Activated naive CD4-positive, alpha-beta T cell treated with anti-CD3 and anti-CD28 coated beads, Interleukin-2, amount 50 U/mL, for 16 hours (primary cell): ENCODE measurements around the gene TTC22.

ENCODE experiments used
- DNase-seq: peaks from one replicate; pipeline ENCODE4 v3.0.0-alpha.2; 2020

Gene TTC22

GRCh38 chr1:54833121-54833520, 32.0 kb upstream of the TTC22 start:
- no peak for DNase-seq

DNA sequence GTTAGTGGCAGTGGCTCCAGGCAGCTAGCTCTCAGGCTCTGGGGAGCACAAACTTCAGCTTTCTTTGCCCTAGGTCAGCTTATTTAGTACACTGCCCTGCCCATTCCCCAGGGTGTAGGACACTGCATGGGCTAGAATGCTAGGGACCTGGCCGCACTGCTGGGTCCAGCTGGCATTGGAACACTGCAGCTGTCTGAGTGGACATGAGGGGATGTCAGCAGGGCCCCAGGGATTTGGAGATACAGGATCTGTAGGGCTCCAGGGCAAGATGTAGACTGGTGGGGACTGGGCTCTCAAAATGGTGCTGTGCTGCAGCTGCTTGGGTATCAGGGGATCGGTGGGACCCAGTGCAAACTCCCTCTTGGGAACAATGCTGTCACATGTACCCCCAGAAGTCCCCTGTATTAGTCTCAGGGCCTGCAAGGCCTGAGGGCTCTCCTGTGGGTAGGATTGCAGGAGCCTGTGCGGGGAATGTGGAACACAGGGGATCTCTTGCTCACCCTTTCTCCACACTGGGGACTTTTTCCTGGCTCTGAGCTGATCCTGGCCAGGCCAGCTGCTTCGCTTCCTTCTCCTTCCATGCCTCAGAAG, 25.2 kb upstream of the TTC22 start:
- no peak for DNase-seq

- DNase-seq: no peak
Measured at GRCh38 chr1:54825696-54826095, 24.6 kb upstream of the TTC22 start.

- DNase-seq: no peak
Measured at GRCh38 chr1:54823670-54824069, 22.5 kb upstream of the TTC22 start.

DNA sequence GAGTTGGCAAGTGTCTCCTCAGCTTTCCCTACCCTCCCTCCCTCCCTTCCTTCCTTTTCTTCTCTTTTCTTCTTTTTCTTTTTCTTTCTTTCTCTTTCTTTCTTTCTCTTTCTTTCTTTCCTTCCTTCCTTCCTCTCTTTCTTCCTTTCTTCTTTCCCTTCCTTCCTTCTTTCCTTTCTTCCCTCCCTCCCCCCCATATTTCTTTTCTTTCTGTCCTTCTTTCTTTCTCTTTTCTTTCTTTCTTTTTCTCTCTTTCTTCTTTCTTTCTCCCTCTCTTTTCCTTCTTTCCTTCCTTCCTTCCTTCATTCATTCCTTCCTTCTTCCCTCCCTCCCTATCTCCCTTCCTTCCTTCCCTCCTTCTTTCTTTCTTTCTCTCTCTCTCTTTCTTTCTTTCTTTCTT, 18.6 kb upstream of the TTC22 start:
- no peak for DNase-seq

GRCh38 chr1:54819195-54819536, 18.0 kb upstream of the TTC22 start:
- DNase-seq: no peak

- no peak for DNase-seq
Measured at GRCh38 chr1:54818461-54819194, 17.5 kb upstream of the TTC22 start.

DNA sequence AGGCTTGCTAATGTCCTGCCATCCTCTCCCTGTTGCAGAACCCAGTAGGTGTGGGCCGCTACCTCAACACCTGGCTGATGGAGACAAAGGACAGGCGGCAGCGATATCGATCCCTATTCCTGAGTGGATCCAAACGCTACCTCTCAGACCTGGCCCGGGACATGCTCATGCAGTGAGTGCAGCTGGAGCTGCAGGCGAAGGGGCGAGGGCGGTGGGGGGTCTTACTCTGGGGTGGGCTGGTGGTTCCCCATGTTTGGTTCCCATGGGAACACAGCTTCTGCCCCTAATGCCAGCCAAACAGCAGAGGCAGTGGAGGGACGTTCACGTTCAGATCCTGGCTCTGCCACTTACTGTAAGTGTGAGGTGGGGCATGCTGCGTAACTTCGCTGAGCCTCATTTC, 15.8 kb upstream of the TTC22 start:
- no peak for DNase-seq

- no peak for DNase-seq
Measured at GRCh38 chr1:54816130-54816529, 15.0 kb upstream of the TTC22 start.

GRCh38 chr1:54815086-54815876, 14.2 kb upstream of the TTC22 start:
- no peak for DNase-seq

GRCh38 chr1:54814571-54814970, 13.4 kb upstream of the TTC22 start:
- DNase-seq: no peak

GRCh38 chr1:54814126-54814498, 13.0 kb upstream of the TTC22 start:
- DNase-seq: no peak

DNA sequence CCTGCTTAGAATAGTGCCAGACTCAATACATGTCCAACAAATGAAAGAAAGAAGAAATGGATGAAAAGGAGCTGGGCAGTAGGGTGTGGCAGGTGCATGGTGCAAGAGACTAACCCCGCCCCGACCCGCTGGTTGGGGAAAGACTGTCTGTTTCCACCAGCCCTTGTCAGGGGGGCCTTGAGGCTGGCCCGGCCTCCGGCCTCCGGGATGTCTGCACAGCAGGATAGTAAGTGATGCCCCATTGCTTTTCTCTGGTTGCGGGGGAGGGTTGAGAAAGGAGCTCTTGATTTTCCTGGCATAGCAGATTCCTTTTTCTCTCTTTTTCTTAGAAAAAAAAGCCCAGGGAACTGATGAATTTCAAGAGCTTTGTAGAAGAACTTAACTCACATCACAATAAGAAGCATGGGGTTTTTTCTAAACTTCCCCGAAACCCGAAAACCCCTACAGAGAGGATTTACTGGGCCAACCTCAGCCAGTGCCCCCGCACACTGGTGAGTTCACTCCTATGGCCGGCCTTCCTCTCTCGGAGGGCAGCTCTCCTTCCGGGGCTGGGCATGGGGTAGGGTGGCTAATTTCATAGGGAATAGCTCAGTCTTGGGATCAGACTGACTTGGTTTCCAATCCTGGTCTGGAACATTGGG, 12.5 kb upstream of the TTC22 start:
- no peak for DNase-seq

DNA sequence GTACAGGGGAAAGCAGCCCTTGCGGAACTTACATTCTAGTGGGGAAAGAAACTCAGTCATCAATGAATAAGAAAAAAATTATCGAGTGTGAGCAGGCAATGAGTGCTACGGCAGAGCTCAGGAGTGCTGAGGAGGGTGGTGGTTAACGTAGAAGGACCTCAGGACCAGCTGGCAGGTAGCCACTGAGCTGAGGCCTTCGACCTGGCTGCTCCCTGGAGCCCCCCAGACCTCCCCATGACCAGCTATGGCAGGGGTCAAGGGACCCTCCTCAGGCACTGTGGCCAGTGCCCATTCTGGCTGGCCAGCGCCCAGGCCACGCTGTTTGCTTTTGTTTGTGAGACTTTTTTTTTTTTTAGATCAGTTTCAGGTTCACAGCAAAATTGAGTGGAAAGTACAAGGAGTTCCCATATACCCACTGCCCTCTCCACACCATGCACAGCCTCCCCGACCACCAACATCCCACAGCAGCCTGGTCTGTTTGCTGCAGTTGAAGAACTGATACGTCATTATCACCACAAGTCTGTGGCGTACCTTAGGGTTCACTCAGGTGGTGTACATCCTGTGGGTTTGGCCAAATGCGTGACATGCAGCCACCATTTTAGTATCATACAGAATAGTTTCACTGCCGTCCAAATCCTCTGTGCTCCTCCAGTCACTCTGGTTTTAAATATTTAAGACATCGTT, 11.8 kb upstream of the TTC22 start:
- no peak for DNase-seq

DNA sequence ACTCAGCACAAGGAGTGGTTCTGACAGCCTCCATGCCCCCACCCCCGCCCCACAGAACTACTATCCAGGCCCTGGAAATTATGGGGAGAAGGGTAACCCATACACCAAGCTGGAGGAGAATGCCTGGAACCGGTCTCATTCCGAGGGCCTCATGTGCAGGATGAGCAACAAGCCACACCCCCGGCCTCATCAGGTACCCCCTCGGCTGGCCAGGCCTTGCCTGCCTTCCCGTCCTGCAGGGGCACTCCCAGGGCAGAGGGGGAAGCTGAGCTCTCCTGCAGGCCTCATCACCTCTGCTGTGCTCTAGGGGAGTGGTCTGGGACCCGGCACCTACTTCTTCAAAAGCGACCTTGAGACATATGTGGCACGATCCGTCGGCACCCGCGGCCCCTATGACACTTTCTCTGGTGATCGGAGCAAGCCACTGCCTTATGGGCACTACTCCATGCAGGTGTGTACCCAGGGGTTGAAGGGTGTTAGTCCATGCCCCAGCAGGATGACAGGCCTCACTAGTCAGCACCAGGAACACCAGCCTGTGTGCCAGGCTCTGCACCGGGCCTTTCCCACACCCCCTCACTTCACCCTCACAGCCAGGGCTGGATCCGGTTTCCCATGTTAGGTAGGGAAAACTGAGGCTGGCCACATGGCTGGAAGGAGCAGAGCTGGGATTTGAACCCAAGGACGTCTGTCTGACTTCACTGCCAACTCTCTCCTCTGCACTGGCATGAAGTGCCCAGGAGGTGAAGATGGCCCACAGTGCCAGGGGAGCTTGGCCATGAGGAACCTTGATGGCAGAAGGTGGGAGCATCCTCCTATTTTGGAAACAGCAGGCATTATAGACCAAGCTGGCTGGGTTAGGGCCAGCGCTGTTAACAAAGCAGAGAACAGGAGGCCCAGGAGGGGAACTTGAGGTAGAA, 10.9 kb upstream of the TTC22 start:
- DNase-seq: no peak

DNA sequence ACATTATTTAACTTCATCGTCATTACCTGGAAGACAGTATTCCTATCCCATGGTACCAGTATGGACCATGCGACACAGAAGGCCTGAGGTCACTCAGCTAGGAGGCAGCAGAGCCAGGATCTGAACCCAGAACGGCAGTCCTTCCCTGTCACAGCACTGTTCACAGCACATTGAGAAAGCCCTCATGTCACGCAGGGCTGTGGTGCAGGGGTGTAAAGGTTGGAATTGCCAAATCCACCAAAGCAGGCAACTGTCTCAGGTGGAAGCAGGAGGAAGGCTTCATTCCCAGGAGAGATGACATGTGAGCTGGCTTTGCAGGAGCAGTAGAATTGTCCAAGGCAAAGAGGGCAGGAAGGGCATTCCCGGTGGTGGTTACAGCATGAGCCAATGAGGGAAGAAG, 9.9 kb upstream of the TTC22 start:
- DNase-seq: no peak

DNA sequence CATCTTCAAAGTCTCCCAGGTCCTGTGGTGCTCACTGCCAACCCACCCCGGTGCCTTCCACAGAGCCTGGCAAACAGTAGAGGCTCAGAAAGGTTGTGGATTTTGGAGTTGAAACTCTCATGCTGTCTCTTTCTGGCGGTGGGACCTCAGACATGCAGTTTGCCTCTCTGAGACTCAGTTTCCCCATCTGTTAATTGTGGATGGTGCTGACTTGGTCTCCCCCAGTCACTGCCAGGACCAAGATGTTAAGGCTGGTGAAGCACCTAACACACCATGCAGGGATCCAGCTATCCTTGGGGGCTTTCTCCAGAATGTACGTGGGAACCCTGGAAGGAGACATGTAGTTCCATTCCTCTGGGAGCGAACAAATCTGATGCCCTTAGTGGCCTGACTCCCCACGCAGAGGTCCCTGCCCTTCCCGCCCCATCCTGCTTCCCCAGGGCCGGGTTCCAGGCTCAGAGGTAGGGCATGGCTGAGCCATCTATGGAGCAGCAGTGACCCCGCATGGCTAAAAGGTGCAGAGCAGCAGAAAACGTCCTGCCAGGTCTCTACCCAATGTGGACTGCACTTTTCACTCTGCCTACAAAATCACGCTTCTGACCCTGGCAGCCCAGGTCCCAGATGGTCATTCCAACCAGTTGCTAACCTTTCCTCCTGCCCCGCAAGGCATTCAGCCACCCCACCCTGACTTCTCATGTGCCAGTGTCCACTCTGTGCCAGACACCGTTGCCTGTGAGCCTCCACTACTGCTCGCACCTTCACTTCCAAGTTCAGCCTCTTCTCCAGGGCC, 9.2 kb upstream of the TTC22 start:
- DNase-seq: peak; percentile 73

DNA sequence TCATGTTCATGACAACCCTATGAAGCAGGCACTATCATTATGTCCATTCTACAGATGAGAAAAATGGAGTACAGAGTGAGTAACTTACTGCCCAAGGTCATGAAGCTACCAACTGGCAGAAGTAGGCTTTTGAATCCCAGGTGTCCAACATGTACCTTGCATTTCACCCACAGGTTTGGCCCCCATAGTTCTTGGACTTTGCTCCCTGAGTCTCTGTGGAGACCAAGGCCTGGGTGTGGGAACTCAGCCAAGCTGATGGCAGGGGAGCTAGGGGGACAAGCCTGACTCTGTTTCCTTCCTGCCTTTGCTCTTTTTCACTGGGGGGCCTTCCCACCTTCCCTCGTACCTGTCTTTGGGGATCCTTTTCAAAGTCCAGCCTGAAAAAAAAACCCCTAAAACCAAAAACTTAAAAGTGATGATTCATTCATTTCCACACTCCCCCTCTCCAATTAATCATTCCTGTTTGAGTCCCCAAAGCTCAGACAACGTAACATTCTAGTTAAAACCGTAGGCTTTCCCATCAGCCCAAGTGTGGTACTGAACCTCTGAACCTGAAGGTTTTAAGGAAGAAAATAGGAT, 8.5 kb upstream of the TTC22 start:
- DNase-seq: no peak

DNA sequence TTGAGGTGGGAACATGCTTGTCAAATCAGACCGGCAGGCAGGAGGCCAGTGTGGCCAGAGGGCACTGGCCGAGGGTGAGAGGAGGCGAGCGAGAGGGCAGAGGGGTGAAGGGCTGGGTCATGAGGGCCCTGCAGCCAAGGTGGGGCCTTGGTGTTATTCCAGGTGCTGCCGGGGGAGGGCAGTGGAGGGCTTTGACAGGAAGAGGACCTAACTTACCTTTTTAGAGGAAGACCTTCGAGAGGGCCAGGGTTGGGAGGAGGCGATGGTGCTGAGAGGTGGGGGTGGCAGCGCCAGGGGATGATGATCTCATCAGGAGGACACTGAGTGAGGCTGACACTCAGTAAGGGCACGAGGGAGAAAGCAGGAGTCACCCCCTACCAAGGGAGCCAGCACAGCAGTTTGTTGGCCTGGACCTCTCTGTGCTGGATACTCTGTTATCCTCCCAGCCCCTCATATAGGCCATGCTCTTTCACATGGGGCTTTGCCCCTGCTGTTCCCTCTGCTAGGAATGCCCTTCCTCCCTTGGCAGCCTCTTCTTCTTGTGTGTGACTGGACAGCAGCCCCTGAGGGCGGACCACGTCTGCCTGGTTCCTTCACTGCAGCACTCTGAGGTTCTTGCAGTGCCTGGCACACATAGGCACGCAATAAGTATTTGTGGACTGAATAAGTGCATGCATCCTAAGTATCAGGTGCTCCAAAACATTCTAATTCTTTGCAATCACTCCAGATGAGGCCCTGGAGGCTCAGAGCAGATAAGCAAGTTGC, 7.5 kb upstream of the TTC22 start:
- no peak for DNase-seq

DNA sequence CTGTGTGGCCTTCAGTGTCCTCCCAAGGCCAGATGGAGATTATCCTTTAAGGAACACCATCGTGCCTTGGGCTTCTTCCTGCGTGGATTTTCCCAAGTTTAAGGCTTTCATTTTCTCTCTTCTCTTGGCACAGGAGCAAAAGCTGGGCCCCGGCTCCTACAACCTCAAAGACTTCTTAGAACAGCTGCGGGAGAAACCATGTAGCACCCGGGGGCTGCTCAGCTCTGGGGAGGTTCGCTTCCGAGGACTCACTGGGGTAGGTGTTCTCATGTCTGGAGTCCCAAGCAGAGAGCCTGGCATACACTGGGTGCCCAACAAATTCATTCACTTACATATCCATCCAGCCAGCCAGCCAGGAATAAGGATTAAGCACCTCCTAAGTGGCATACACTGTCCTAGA, 6.6 kb upstream of the TTC22 start:
- DNase-seq: no peak
